ENCODE results near the gene CHST9. TPM values are rescaled to one million over a fixed set of nuclear protein-coding genes. Genes with fewer than 3 reads are reported as not detected.

Gene CHST9
- total RNA-seq, 4 donors from 2014 or later: 0.16 to 0.80 (median 0.41) TPM; not detected in 1

DNA sequence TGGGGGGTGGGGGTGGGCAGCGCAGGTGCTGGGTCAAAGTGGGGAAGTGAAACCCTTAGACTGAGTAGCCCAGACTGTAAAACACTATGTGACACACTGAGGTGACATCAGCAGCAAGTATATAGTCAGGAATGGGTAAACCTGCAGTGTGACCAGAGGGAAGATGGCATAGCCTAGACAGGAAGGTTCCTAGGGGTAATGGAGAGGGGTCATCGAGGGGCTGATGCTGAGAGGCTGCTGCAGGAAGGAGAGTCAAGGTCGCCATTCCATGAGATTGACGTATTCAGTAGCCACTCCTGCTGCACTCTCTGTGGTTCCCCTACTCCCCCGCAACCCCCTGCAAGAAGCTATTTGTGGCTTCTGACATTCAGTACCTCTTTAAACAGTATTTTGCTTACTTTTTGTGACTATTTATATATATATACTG is 111.7 kb downstream of the CHST9 start:
- Histone ChIP-seq H3K27me3 (no peaks in the 10 kb centered on the region), H3K27ac (no peak overlapping the region), H3K4me3 (no peak overlapping the region), H3K9me3 (no peaks in the 10 kb centered on the region), H3K4me1 (no peaks in the 10 kb centered on the region), H3K36me3 (no peaks in the 10 kb centered on the region)
- 75 to 77% methylated on average over 5 of the region's 5 CpGs for WGBS, 2 donors (ENCODE audit: low coverage in 1 of 2)
- TF ChIP-seq POLR2AphosphoS5 (IDR thresholded peaks at IDR 0.05): no peak
- no peak for TF ChIP-seq POLR2A (IDR thresholded peaks at IDR 0.05)
- TF ChIP-seq EP300 (IDR thresholded peaks at IDR 0.05; ENCODE audit: low read depth): no peak
- TF ChIP-seq, protein P1, sequence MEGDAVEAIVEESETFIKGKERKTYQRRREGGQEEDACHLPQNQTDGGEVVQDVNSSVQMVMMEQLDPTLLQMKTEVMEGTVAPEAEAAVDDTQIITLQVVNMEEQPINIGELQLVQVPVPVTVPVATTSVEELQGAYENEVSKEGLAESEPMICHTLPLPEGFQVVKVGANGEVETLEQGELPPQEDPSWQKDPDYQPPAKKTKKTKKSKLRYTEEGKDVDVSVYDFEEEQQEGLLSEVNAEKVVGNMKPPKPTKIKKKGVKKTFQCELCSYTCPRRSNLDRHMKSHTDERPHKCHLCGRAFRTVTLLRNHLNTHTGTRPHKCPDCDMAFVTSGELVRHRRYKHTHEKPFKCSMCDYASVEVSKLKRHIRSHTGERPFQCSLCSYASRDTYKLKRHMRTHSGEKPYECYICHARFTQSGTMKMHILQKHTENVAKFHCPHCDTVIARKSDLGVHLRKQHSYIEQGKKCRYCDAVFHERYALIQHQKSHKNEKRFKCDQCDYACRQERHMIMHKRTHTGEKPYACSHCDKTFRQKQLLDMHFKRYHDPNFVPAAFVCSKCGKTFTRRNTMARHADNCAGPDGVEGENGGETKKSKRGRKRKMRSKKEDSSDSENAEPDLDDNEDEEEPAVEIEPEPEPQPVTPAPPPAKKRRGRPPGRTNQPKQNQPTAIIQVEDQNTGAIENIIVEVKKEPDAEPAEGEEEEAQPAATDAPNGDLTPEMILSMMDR (IDR thresholded peaks at IDR 0.05): no peak
- in situ Hi-C loops (cut with MboI; ENCODE audit: low pct_ligation_motif_present in 1 of 4, low pct_unique_long_range_greater_than_20kb in 1 of 4, low sequenced_read_pairs in 3 of 4) (no loop called here), intact Hi-C loops (cut with DNase I; ENCODE audit: low total_unique reads) (no loop called here)
- no peak for DNase-seq

GRCh38 chr18:27064673-27065072 is 120.4 kb downstream of the CHST9 start:
- no peaks in the 10 kb centered on the region for H3K36me3 ChIP-seq
- H3K4me1 ChIP-seq: no peaks in the 10 kb centered on the region
- WGBS, 2 donors (ENCODE audit: low coverage in 1 of 2): 77 to 88% methylated on average over 3 of the region's 3 CpGs
- H3K27me3 ChIP-seq: no peaks in the 10 kb centered on the region
- no peak overlapping the region for H3K27ac ChIP-seq
- no peak for DNase-seq
- intact Hi-C loops (cut with DNase I; ENCODE audit: low total_unique reads) (no loop called here), in situ Hi-C loops (cut with MboI; ENCODE audit: low pct_ligation_motif_present in 1 of 4, low pct_unique_long_range_greater_than_20kb in 1 of 4, low sequenced_read_pairs in 3 of 4) (no loop called here)
- H3K9me3 ChIP-seq: no peaks in the 10 kb centered on the region
- no peak overlapping the region for H3K4me3 ChIP-seq
- no peak for TF ChIP-seq POLR2A (IDR thresholded peaks at IDR 0.05)
- no peak for TF ChIP-seq POLR2AphosphoS5 (IDR thresholded peaks at IDR 0.05)
- TF ChIP-seq, protein P1 (IDR thresholded peaks at IDR 0.05): no peak
- TF ChIP-seq EP300 (IDR thresholded peaks at IDR 0.05; ENCODE audit: low read depth): no peak

GRCh38 chr18:27062802-27063201 is 122.3 kb downstream of the CHST9 start:
- in situ Hi-C loops (cut with MboI; ENCODE audit: low pct_ligation_motif_present in 1 of 4, low pct_unique_long_range_greater_than_20kb in 1 of 4, low sequenced_read_pairs in 3 of 4) (no loop called here), intact Hi-C loops (cut with DNase I; ENCODE audit: low total_unique reads) (no loop called here)
- H3K4me1 ChIP-seq: no peaks in the 10 kb centered on the region
- no peak for DNase-seq
- WGBS, 2 donors (ENCODE audit: low coverage in 1 of 2): 56 to 67% methylated on average over 2 of the region's 2 CpGs
- no peaks in the 10 kb centered on the region for H3K27me3 ChIP-seq
- no peaks in the 10 kb centered on the region for H3K9me3 ChIP-seq
- H3K27ac ChIP-seq: no peak overlapping the region
- H3K36me3 ChIP-seq: no peaks in the 10 kb centered on the region
- TF ChIP-seq EP300 (IDR thresholded peaks at IDR 0.05; ENCODE audit: low read depth) (no peak), POLR2AphosphoS5 (IDR thresholded peaks at IDR 0.05) (no peak), POLR2A (IDR thresholded peaks at IDR 0.05) (no peak)
- TF ChIP-seq, protein P1 (IDR thresholded peaks at IDR 0.05): no peak
- no peak overlapping the region for H3K4me3 ChIP-seq

DNA sequence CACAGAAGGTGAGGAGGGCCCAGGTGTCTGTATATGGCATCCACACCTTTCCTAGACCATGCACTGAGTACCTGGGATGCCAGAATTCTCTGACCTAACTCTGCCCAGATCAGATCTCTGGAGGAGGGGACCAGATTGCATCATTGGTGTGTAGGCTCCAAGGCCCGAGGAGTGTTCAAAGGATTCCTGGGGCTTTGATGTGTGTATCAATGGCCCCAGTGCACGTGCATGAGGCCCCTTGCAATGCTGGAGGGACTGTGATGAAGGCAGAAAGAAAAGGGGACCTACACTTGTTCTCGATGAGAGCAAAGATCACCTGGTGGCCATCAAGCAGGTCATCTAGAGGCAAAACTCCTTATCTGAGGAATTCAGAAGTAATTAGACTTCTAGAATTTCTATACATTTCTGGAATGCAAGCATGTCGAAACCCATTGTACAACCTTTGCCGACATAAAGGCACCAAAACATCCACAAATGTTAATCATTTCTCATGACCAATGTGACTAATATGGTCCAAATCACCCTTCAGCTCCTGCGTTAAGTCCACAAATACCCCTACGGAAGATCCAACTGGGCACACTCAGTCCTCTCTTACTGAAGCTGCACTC is 123.5 kb downstream of the CHST9 start:
- Histone ChIP-seq H3K4me3 (no peak overlapping the region), H3K27me3 (no peaks in the 10 kb centered on the region), H3K27ac (no peak overlapping the region), H3K4me1 (peaks cover 0 to 3% (median 0%) of the 10 kb centered on the region in 4 donors), H3K9me3 (no peaks in the 10 kb centered on the region), H3K36me3 (no peaks in the 10 kb centered on the region)
- in situ Hi-C loops (cut with MboI; ENCODE audit: low pct_ligation_motif_present in 1 of 4, low pct_unique_long_range_greater_than_20kb in 1 of 4, low sequenced_read_pairs in 3 of 4) (no loop called here), intact Hi-C loops (cut with DNase I; ENCODE audit: low total_unique reads) (no loop called here)
- DNase-seq: no peak
- 74 to 86% methylated on average over 6 to 7 of the region's 7 CpGs for WGBS, 2 donors (ENCODE audit: low coverage in 1 of 2)
- TF ChIP-seq, protein P1 (IDR thresholded peaks at IDR 0.05): no peak

All from transverse colon (tissue), 4 donors.